GM18907 (cell line): ENCODE measurements around the gene ORAI3.

Source experiments
- ATAC-seq: cut with Tn5 transposase; IDR thresholded peaks from one replicate; pipeline ENCODE4 v1.9.1; 2021; ENCODE audit warnings: mild to moderate bottlenecking, moderate library complexity; ENCODE audit not compliant: unreplicated experiment

The ORAI3 gene

GRCh38 chr16:30948667-30949649 lies at the start of gene ORAI3:
Gene ORAI3, plus strand, starts transcription at chr16:30949068. Its CDS starts 222 bp downstream, at chr16:30949290.
- ATAC-seq: peak; percentile 61

- ATAC-seq: no peak
These were observed 49.1 kb upstream of the ORAI3 start for GRCh38 chr16:30899794-30900193.

GRCh38 chr16:30900588-30900987 lies 48.3 kb upstream of the ORAI3 start:
- no peak for ATAC-seq

- no peak for ATAC-seq
These were observed 47.5 kb upstream of the ORAI3 start for GRCh38 chr16:30901201-30902028.

- peak; percentile 53 for ATAC-seq
These were observed 46.6 kb upstream of the ORAI3 start for GRCh38 chr16:30902029-30902972.

- no peak for ATAC-seq
These were observed 45.9 kb upstream of the ORAI3 start for GRCh38 chr16:30903002-30903401.

- no peak for ATAC-seq
These were observed 45.3 kb upstream of the ORAI3 start for GRCh38 chr16:30903596-30903995.

- no peak for ATAC-seq
These were observed 44.6 kb upstream of the ORAI3 start for GRCh38 chr16:30904114-30904780.

- ATAC-seq: no peak
These were observed 41.8 kb upstream of the ORAI3 start for GRCh38 chr16:30907064-30907463.

- ATAC-seq: no peak
These were observed 38.3 kb upstream of the ORAI3 start for GRCh38 chr16:30910427-30911029.

GRCh38 chr16:30912794-30913412 lies 36.0 kb upstream of the ORAI3 start:
- no peak for ATAC-seq

GRCh38 chr16:30914830-30915229 lies 34.0 kb upstream of the ORAI3 start:
- no peak for ATAC-seq

GRCh38 chr16:30918614-30919013 lies 30.3 kb upstream of the ORAI3 start:
- ATAC-seq: no peak

- ATAC-seq: no peak
These were observed 28.0 kb upstream of the ORAI3 start for GRCh38 chr16:30920891-30921290.

GRCh38 chr16:30921459-30921747 lies 27.5 kb upstream of the ORAI3 start:
- ATAC-seq: no peak

GRCh38 chr16:30921748-30922419 lies 27.0 kb upstream of the ORAI3 start:
- peak; percentile 2 for ATAC-seq

- peak; percentile 78 for ATAC-seq
These were observed 26.4 kb upstream of the ORAI3 start for GRCh38 chr16:30922420-30922959.

- ATAC-seq: peak; percentile 71
These were observed 25.8 kb upstream of the ORAI3 start for GRCh38 chr16:30922960-30923535.
